ENCODE data around the gene RHCE.
"Not testable (repeated sequence)": the region's sequence is repeated elsewhere in the genome, so short reads cannot be mapped to it uniquely, and the experiment has no call there.

Gene RHCE

DNA sequence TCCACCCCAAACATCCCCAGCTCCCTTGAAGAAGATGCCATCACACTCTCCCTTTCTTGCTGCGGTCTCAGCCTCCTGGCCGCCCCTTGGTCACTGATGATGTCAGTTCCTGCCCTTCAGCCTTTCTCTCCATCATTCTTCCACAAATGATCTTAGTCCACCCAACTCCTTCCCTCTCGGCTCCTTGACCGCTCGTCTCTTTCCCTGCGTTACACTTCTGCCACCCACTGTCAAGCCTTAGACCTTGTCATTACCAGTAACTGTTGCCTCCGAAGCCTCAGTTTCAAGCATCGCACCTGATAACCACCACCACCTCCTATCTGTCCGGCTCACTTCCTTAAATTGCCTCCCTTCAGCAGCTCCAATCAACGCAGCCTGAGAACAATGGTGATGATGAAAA lies 23.1 kb downstream of the RHCE start:
- DNase-seq, result not testable (repeated sequence)

DNA sequence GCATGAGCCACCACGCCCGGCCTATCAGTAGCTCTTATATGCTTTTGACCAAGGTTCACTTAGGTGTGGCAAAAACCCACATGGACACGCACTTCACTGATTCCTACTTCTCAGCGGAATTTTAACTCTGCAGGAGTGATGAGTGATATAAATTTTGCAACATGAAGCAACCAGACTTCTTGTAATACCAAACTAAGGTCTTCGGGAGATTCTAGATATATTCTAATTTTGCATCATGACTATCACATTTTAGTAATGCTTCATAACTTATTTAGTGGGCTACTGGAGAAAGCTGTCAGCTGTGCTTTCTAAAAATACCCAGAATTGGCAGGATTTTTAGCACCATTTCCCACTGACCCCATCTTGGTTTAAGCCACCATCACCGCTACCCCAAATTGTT lies 27.8 kb downstream of the RHCE start:
- DNase-seq, result no peak

DNA sequence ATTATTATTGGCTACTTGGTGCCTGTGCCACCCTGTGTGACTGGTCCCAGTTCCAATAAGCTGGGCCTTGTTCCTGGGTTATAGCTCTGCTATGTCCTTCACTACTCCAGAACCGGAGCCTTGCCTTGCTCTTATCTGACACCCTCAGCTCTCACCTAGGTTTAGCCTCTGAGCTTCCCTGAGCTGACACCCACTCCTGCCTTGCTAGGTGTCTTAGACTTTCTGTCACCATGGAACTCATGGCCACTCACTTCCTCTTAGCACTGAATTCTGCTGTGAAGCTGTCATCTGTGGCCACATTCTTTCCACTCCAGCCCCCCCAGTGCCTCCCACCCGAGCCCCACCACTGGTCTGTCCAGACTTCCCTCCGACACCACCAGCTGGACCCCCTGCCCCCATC lies 30.9 kb downstream of the RHCE start:
- not testable (repeated sequence) for DNase-seq

DNA sequence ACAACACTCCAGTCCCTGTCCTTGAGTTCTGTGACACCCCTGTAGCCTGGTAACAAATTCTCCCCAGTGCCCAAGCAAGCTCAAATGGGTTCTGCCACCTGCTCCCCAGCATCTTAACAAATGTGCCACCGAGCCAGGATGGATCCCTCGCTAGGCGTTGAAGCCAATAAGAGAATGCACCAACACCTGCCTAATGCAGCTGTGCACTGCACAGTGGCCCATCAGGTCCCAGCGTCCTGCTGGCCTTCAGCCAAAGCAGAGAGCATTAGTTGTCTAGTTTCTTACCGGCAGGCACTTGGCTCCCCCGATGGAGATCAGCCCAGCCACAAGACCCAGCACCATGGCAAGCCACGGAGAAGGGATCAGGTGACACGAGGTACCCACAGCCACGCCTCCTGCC lies 31.9 kb downstream of the RHCE start:
- not testable (repeated sequence) for DNase-seq

DNA sequence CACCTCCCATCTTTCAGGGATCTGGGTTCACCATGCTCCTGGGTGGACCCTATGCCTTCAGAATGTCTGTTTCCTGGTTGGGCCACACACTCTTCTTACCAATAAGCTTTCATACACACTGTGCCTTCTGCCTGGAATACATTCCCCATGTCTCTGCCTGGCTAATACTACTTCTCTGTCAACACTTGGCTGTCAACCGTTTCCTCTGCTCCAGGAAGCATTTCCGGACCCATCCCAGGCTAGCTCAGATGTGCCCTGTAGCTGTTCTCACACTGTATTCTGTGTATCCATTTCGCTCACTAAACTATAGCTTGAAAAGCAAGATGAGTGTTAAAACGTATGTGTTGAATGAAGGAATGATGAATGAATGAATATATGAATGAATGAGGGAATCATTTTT lies 33.5 kb downstream of the RHCE start:
- not testable (repeated sequence) for DNase-seq

DNA sequence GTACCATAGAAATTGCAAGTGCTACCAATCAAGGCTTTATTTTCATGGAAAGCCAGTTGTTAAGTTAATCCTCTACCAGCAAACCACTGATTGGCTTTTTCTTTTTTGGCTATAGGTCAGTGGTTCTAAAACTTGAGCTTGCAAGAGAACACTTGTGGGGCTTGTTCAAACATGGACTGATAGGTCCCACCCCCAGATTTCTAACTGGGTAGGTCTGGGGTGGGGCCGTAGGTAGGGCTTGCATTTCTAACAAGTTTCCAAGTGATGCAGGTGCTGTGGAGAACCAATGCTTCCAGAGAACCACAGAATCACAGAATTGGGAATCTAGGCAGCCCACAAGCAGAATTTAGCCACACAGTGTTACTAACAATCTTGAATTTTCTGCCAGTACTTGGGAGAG lies 36.8 kb downstream of the RHCE start:
- DNase-seq, result not testable (repeated sequence)

DNA sequence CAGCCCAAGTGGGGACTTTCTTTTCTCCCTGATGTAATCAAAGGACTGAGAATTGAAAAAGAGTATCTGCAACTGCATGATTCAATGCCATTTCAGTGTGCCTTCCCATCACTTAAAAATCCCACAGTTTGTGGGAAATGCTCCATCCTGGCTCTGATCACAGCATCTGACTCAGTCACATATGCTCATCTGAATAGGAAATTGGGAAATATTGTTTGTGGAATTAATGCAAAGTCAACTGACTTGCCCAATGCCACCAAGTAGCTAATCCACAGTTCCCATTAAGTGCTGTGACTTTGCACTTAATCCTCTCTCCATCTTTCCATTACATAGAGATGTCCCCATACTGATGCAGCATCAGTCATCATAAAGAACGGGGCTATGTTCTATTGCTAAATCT lies 37.5 kb downstream of the RHCE start:
- not testable (repeated sequence) for DNase-seq

DNA sequence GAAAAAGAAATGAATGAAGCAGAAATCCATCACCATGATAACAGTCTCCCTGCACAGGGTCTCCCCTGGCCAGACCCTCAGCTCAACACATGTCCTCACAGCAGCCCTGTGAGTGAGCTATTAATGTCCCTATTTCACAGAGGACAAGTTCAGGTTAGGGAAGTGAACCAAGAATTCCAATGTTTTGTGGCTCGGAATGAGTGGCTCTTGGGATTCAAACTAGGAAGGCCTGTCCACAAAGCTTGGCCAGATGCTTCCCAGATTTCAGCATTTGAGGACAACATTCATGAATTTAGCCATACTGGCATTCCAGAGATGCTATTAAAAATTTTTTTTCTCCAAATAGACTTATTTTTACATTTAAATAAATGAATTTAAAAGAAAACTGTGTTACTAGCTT lies 38.1 kb downstream of the RHCE start:
- not testable (repeated sequence) for DNase-seq

DNA sequence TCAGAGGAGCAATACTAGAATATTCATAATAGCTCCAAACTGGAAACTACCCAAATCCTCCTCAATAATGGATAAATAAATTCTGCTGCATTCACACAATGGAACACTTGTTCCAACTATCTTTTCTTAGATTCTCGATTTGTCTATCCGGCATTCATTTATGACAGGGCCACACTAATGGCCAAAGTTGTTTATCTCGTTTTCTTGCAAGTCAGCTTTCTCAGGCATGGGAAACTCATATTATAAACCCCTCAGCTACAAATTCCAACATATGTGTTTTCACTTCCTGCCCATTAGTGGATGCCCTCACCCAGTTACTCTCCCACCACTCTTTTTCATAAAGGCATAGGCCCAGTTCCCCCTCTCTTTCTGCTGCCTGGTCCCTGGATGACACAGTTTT lies 42.3 kb downstream of the RHCE start:
- DNase-seq, result not testable (repeated sequence)

DNA sequence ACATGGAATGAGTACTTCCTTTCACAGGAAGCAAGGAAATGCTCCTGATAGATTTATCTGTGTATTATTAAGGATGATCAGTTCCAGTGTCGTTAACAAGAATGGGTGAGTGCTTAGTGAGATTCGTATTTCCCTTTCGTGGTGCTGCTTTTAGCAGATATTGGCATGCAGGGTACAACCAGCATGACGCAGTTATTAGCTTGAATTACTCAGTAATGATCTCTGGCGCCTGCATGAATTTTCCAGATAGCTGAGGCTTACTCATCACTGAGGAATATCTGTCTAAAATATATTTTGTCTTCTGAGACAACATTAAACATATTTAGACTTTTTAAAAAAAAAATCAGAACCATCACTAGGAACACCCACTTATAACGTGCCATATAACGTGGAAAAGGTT lies 48.9 kb downstream of the RHCE start:
- not testable (repeated sequence) for DNase-seq

DNA sequence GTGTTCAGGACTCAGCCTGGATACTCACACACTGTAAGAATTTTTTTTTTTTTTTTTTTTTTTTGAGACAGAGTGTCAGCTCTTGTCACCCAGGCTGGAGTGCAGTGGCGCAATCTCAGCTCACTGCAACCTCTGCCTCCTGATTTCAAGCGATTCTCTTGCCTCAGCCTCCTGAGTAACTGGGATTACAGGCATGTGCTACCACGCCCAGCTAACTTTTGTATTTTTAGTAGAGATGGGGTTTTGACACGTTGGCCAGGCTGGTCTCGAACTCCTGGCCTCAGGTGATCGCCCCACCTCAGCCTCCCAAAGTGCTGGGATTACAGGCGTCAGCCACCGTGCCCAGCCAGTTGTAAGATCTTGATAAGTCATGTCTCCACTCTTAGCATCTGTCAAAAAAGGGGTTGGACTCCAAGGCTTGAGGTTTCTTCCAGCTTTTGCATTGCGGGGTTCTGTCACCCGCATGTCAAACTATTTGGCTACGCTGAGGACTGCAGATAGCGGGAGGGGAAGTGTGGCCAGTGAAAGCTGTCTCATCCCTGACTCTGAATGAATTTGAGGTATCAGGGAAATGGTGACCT lies 50.8 kb downstream of the RHCE start:
- DNase-seq, result not testable (repeated sequence)

DNA sequence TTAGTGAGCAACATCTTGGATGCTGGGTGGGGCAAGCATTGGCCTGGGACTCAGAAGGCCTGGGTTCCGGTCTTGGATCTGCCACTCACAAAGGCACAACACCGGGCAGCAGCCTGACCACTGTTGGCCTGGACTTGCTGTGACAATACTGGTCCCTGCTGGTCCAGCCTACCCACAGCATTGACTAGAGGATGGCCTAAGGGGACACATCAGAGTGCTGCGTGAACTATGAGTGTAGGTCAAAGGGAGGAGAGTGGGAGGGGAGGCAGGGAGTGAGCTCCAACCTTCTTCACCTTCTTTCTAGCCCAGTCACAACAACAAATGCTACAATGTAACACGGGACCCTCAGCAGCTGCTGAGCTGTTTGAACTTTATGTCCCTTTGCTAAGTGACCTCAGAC lies 51.4 kb downstream of the RHCE start:
- DNase-seq, result no peak

DNA sequence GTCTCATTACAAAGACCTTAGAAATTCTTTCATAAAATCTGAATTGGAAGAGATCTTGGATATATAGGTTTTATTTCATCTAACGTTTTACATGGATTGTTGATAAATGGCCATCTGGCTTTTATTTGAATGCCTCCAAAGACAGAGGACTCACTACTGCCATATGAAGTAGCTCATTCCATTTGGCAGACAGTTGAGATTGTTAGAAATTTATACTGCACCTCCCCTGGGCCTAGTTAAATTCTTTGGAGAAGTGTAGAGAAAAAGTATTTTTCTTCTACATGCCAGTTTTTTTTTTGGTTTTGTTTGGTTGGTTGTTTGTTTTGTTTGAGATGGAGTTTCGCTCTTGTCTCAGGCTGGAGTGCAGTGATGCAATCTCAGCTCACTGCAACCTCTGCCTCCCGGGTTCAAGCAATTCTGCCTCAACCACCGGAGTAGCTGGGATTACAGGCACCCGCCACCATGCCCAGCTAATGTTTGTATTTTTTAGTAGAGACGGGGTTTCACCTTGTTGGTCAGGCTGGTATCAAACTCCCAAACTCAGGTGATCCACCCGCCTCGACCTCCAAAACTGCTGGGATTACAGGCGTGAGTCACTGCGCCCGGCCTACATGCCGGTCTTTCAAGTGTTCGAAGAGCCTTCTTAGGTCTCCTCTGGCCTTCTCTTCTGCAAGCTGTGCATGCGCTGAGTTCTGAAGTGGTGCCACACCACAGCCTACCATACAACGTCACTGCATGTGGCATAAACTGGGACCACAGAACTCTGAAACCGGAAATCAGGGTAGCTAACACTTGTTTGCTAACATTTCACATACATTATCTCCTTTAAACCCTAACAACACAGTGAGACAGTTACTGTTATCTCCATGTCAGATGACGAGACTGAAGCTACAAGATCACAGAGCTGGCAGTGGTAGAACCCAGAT lies 57.7 kb downstream of the RHCE start:
- not testable (repeated sequence) for DNase-seq

DNA sequence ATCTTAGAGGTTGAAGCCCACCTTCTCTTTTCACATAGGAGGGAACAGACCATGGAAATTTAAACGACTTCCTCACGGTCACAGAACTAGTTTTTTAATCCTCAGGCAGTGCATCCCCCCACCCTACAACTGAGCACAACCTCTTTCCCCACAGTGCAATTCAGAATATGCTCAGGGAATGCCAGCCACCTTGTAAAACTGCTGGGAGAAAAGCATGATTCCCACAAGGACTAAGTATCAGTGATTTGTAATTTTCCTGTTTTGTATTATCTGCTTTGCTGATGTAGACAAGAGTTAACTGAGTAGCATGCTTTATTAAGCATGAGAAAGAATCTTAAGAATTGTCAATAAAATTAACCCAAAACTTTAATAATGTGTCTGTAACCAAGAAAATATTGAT lies 58.7 kb downstream of the RHCE start:
- no peak for DNase-seq

DNA sequence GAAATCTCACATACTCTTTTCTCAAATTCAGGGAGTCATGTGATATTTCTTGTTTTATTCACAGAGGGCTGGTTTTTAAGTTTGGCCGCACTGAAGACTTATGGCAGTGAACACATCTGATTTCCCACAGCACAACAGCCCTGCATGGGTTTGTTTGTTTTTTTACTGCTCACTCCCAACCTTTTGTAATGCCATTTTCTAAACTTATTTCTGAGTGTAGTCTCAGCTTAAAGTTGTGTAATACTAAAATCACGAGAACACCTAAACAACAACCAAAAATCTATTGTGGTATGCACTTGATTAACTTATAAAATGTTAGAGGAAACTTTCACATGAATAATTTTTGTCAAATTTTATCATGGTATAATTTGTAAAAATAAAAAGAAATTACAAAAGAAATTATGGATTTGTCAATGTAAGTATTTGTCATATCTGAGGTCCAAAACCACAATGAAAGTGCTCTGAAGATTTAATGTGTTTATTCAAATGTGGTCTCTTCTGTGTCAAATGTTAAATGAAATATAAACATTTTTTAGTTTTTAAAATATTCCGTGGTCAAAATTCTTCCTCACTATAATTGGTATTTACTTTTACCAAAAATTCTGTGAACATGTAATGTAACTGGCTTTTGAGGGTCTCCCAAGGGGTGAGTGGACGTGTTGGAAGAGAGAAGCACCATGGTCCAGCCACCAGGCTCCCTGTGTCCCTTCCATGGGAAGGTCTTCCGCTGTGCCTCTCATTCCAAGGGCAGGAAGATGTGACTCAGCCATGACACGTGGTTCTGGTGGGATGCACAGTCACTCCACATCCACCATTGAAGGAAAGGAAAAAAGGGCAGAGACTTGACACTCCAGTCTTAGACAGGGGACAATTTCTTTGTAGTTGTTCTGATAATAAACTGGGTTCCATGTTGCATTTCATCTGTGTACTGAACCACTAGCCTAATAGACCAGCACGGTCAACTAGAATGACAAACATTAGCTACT lies 59.7 kb downstream of the RHCE start:
- no peak for DNase-seq

DNA sequence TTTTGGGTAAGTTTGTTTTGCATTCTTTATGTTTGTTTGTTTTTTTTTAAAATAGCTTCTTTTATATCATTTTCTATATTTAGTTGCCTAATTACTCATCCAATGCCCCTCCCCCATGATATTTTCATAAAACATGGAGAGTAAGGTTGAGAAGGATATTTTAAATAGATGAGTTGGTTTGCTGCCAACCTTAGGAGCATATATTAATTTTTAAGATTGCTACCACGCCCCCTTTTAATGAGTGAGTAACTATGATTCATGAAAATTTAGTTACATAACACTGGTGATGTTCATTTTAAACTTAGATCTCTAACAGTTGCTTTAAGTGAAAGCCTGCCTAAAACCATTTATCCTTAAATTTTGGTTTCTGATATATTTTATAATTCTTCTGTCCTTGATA lies 63.8 kb downstream of the RHCE start:
- DNase-seq, result no peak

DNA sequence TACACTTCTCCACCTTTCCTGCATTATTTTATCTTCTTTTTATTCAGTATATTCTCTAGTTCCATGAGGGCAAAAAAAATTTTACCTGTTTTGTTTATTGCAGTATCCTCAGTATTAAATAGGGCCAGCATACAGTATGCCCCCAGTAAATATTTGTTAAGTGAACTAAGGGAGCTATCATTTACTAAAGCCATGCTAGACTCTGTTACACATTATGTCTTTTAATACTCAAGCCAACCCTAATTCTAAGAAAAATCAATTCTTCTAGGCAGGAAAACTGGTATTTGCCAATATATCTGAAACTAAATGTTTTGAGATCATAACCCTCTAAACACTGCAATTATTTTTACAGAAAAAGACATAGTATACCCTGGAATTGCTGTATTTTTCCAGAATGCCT lies 64.2 kb downstream of the RHCE start:
- DNase-seq, result no peak

DNA sequence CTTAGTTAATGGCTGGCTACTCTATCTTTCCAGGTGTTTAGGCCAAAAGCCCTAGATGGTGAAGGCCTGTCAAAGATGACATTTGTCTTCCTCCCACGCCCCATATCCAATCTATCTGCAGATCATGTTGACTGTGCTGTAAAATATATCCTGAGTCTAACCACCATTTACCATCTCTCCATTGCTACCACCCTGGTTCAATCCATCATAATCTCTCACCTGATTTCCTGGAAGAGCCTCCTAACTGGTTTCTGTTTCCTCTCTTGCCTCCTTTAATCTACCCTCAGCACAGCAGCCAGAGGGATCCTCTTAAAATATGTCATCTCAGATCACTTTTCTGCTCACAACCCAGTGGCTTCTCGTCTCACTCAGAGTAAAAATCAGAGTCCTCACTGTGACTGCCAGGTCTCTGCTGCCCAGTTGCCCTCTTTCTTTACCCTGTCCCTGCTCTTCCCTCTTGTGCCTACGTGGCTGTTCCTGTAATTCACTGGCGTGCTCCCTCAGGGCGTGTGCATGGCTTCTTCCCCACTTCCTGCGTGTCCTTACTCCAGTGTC lies 64.7 kb downstream of the RHCE start:
- no peak for DNase-seq

DNA sequence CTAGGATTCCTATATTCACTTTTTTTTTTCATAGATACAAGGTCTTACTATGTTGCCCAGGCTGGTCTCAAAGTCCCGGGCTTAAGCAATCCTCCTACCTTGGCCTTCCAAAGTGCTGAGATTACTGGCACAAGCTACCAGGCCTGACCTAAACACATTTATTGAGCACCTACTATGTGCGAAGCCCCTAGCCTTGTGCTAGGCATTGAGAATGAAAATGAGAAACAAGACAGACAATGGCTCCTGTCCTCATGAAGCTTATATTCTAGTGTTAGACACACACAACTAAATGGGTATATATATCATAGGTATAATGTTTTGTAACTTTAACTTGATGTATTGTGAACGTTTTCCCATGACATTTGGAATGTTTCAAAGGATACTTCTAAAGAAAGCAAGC lies 71.0 kb downstream of the RHCE start:
- no peak for DNase-seq

DNA sequence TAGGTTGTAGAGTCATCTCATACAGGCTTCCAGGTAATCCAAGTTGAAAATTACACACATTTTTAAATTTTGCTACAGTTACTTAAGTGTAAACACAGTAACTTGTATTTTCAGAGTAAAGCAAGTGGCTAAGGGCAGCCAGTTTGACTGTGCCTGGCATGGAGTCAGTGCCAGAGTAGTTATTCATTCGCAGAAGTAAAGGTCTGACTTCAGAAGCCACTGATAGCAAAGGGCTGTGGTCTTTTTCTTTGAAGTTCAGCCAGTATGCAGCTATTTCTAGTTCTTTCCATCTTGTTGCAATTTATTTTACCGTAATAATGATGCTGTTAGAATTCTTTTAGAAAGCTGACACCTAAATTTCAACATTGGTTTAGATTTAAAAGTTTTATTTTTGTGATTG lies 73.1 kb downstream of the RHCE start:
- no peak for DNase-seq

DNA sequence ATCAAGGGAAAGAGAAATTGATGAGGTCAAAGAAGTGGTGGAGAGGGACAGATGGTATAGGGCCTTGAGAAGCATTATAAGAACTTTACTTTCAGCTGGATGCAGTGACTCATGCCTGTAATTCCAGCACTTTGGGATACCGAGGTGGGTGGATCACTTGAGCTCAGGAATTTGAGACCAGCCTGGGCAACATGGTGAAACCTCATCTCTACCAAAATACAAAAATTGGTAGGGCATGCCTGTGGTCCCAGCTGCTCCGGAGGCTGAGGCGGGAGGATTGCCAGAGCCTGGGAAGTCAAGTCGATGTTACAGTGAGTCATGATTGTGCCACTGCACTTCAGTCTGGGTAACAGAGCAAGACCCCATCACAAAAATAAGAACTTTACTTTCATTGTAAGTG lies 76.8 kb downstream of the RHCE start:
- DNase-seq, result no peak

DNA sequence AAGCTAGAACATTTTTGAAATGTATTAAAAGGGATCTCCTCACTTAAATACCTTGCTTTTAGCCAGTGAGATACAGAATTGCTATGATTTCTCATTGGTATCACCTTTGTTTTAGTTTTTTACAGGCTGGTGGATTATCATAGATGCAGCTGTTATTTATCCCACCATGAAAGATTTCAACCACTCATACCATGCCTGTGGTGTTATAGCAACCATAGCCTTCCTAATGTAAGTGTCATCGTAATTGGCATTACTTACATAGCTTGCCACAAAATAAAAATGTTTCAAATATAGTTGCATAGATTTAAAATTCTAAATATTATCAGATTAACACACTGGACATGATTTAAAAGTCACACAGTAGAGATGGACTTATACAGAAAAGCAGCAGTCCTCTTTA lies 77.8 kb downstream of the RHCE start:
- no peak for DNase-seq

DNA sequence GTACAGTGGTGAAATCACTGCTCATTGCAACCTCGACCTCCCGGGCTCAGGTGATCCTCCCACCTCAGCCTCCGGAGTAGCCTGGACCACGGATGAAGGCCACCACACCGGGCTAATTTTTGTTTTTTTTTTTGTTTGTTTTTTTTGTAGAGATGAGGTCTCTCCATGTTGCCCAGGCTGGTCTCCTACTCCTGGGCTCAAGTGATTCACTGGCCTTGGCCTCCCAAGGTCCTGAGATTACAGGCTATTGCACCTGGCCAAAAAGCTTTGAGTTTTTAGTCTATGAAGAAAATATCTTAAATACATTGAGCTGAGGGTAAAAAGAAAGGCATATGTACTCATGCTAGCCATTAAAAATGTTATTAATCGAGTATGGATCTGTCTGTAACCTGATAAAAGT lies 78.9 kb downstream of the RHCE start:
- DNase-seq, result no peak

All from activated T-cell treated with anti-CD3 and anti-CD28 coated beads, Interleukin-2, amount 50 U/mL, for 48 hours (primary cell).